Endothelial cell (in vitro differentiated cells): ENCODE measurements around the gene CR1L. TPM values are rescaled to one million over a fixed set of nuclear protein-coding genes. Genes with fewer than 3 reads are reported as not detected.
A peak's percentile ranks its signal among the peaks of the same experiment; 100 is the strongest.

ENCODE experiments used
- DNase-seq: peaks from one replicate; pipeline ENCODE4 v3.0.0; 2021; ENCODE audit warnings: low spot score
- H3K27ac Mint-ChIP-seq: one replicate; pipeline ENCODE4 v1.8.0; 2021; ENCODE audit warnings: mixed read lengths, inconsistent platforms; ENCODE audit not compliant: unreplicated experiment
- H3K27me3 Mint-ChIP-seq: one replicate; pipeline ENCODE4 v1.8.0; 2021; ENCODE audit warnings: mild to moderate bottlenecking, moderate library complexity, mixed read lengths, inconsistent platforms; ENCODE audit not compliant: unreplicated experiment
- H3K36me3 Mint-ChIP-seq: one replicate; pipeline ENCODE4 v1.8.0; 2021; ENCODE audit warnings: mild to moderate bottlenecking, low read depth, mixed read lengths, inconsistent platforms; ENCODE audit not compliant: unreplicated experiment
- H3K4me1 Mint-ChIP-seq: one replicate; pipeline ENCODE4 v1.8.0; 2021; ENCODE audit warnings: mild to moderate bottlenecking, mixed read lengths, inconsistent platforms; ENCODE audit not compliant: unreplicated experiment
- H3K4me3 Mint-ChIP-seq: one replicate; pipeline ENCODE4 v1.8.0; 2021; ENCODE audit warnings: mild to moderate bottlenecking, mixed read lengths, inconsistent platforms; ENCODE audit not compliant: unreplicated experiment
- H3K9me3 Mint-ChIP-seq: one replicate; pipeline ENCODE4 v1.8.0; 2021; ENCODE audit warnings: mixed read lengths, inconsistent platforms; ENCODE audit not compliant: unreplicated experiment
- long read RNA-seq: library from polyadenylated mRNA; unstranded; transcript quantifications from one replicate; pipeline ENCODE4 v2.0.0, GENCODE V29; 2020; ENCODE audit not compliant: unreplicated experiment
- total RNA-seq: library from RNA; stranded (reverse); fragmentation: NEBNext Ultra II Directional; extraction: Animal tissue kit (Norgen Biotek cat#: 25700); gene quantifications from one replicate; pipeline ENCODE4 v1.2.1, GENCODE V29; 2021; ENCODE audit not compliant: unreplicated experiment
- TF ChIP-seq, protein P1 (sequence below): fragments of 200-600 bp; sonication (generic); IDR thresholded peaks from one replicate; pipeline ENCODE4 v1.5.0; 2021; ENCODE audit warnings: antibody characterized with exemption; ENCODE audit not compliant: unreplicated experiment

CR1L gene
- total RNA-seq: 48.0 TPM
- long read RNA-seq, partial matches to known transcripts: 3 of 16 reads
- long read RNA-seq, other reads (novel, unspliced or antisense): 9 of 16 reads

GRCh38 chr1:207644852-207645634, at the start of gene CR1L:
CR1L (plus strand) TSS chr1:207645133; CDS start chr1:207645234, 101 bp downstream.
- Mint-ChIP-seq H3K4me3 (peak within 1 kb of the TSS; percentile 94), H3K27ac (peak within 1 kb of the TSS; percentile 45), H3K9me3 (no peaks in the 10 kb centered on the region), H3K4me1 (peaks cover 49% of the 10 kb centered on the region), H3K27me3 (peaks cover 10% of the 10 kb centered on the region), H3K36me3 (peaks cover 7% of the 10 kb centered on the region)
- DNase-seq: peak; percentile 93
- TF ChIP-seq, protein P1, sequence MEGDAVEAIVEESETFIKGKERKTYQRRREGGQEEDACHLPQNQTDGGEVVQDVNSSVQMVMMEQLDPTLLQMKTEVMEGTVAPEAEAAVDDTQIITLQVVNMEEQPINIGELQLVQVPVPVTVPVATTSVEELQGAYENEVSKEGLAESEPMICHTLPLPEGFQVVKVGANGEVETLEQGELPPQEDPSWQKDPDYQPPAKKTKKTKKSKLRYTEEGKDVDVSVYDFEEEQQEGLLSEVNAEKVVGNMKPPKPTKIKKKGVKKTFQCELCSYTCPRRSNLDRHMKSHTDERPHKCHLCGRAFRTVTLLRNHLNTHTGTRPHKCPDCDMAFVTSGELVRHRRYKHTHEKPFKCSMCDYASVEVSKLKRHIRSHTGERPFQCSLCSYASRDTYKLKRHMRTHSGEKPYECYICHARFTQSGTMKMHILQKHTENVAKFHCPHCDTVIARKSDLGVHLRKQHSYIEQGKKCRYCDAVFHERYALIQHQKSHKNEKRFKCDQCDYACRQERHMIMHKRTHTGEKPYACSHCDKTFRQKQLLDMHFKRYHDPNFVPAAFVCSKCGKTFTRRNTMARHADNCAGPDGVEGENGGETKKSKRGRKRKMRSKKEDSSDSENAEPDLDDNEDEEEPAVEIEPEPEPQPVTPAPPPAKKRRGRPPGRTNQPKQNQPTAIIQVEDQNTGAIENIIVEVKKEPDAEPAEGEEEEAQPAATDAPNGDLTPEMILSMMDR: no peak

GRCh38 chr1:207603777-207604176, 41.2 kb upstream of the CR1L start:
- Mint-ChIP-seq H3K4me3 (no peak overlapping the region), H3K36me3 (no peaks in the 10 kb centered on the region), H3K27me3 (no peaks in the 10 kb centered on the region), H3K9me3 (no peaks in the 10 kb centered on the region), H3K27ac (no peak overlapping the region), H3K4me1 (no peaks in the 10 kb centered on the region)
- DNase-seq: no peak
- TF ChIP-seq, protein P1: no peak

DNA sequence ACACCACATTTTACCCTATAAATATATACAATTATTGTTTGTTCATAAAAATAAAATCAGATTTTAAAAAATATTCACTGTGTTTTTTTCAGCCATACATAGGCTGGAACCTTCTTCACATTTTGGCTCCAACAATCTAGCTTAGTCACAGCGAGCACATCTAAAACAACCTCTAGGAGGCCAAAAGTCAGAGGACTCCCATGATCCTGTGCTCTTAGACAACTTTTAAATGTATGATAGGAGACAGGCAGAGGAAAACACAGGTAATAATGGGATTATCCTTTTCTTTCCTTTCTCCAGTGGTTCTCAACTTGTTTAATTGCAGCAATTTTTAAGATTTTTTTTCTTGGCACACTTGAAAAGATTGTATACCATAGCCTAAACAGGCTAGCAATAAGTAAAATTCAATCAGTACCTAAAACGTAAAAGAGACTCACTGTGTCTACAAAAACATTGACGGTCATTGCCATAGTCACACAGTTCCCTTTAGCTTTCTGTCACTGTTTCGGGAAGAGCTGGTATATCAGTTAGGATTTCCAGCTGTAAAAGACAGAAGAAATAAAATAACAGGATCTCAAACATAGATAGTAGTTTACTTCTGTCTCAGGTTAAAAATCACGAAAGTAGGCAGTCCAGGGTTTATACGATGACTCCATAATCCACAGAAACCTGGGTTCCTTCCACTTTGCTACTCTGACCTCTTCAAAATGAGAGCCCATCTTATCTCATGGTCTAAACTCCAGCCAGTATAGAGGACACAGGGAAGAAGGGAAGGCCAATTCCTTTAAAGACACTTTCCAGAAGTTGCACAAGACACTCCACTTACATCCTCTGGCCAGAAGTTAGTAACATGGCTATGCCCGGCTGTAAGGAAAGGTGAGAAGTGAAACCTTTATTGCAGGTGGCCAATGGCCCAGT, 39.2 kb upstream of the CR1L start:
- H3K27me3 Mint-ChIP-seq: no peaks in the 10 kb centered on the region
- no peak for DNase-seq
- no peak overlapping the region for H3K27ac Mint-ChIP-seq
- H3K9me3 Mint-ChIP-seq: no peaks in the 10 kb centered on the region
- no peaks in the 10 kb centered on the region for H3K36me3 Mint-ChIP-seq
- H3K4me1 Mint-ChIP-seq: no peaks in the 10 kb centered on the region
- TF ChIP-seq, protein P1: no peak
- H3K4me3 Mint-ChIP-seq: no peak overlapping the region

- TF ChIP-seq, protein P1: no peak
- no peak overlapping the region for H3K4me3 Mint-ChIP-seq
- no peaks in the 10 kb centered on the region for H3K27me3 Mint-ChIP-seq
- peaks cover 2% of the 10 kb centered on the region for H3K4me1 Mint-ChIP-seq
- no peak for DNase-seq
- no peaks in the 10 kb centered on the region for H3K36me3 Mint-ChIP-seq
- no peaks in the 10 kb centered on the region for H3K9me3 Mint-ChIP-seq
- no peak overlapping the region for H3K27ac Mint-ChIP-seq
These were observed 38.6 kb upstream of the CR1L start for GRCh38 chr1:207606362-207606755.
